ENCODE data around the gene CRIP3.

CRIP3 gene

GRCh38 chr6:43299338-43300293 is 9.0 kb downstream of the CRIP3 start:
- no peak overlapping the region for H3K4me3 ChIP-seq (ENCODE audit: low read depth, low read length)
- TF ChIP-seq CTCF (IDR thresholded peaks at IDR 0.05; ENCODE audit: borderline replicate concordance, insufficient read depth, low read depth, low read length): no peak

- no peak for TF ChIP-seq CTCF (IDR thresholded peaks at IDR 0.05; ENCODE audit: borderline replicate concordance, insufficient read depth, low read depth, low read length)
- H3K4me3 ChIP-seq (ENCODE audit: low read depth, low read length): no peak overlapping the region
Observed at GRCh38 chr6:43298565-43299337, 9.9 kb downstream of the CRIP3 start.

GRCh38 chr6:43297644-43298564 is 10.7 kb downstream of the CRIP3 start, which contains the start of gene SLC22A7:
Gene SLC22A7, plus strand, starts transcription at chr6:43298260. Its CDS starts 99 bp downstream, at chr6:43298359.
- H3K4me3 ChIP-seq (ENCODE audit: low read depth, low read length): no peak within 1 kb of the TSS
- TF ChIP-seq CTCF (IDR thresholded peaks at IDR 0.05; ENCODE audit: borderline replicate concordance, insufficient read depth, low read depth, low read length): no peak

- TF ChIP-seq CTCF (IDR thresholded peaks at IDR 0.05; ENCODE audit: borderline replicate concordance, insufficient read depth, low read depth, low read length): no peak
- H3K4me3 ChIP-seq (ENCODE audit: low read depth, low read length): no peak overlapping the region
Observed at GRCh38 chr6:43296780-43297497, 11.7 kb downstream of the CRIP3 start.

GRCh38 chr6:43295456-43295855 is 13.2 kb downstream of the CRIP3 start:
- H3K4me3 ChIP-seq (ENCODE audit: low read depth, low read length): no peak overlapping the region
- TF ChIP-seq CTCF (IDR thresholded peaks at IDR 0.05; ENCODE audit: borderline replicate concordance, insufficient read depth, low read depth, low read length): no peak

- no peak for TF ChIP-seq CTCF (IDR thresholded peaks at IDR 0.05; ENCODE audit: borderline replicate concordance, insufficient read depth, low read depth, low read length)
- no peak overlapping the region for H3K4me3 ChIP-seq (ENCODE audit: low read depth, low read length)
Observed at GRCh38 chr6:43294536-43294935, 14.1 kb downstream of the CRIP3 start.

Data from GM12875 (cell line).